AG09309 (cell line): ENCODE results near the gene MAPK8.

ENCODE experiments used
- DNase-seq: peaks from one replicate; pipeline ENCODE4 v3.0.0-alpha.2; 2010; ENCODE audit warnings: low read depth
- H3K4me3 ChIP-seq: 2 replicates; pipeline ENCODE4 v1.5.1; 2011; ENCODE audit warnings: mild to moderate bottlenecking, low read depth, low read length, moderate library complexity; ENCODE audit not compliant: control insufficient read depth
- CTCF ChIP-seq: IDR thresholded peaks from 2 replicates; pipeline ENCODE4 v1.5.1; 2011; ENCODE audit warnings: mild to moderate bottlenecking, low read depth, low read length, inconsistent platforms; ENCODE audit not compliant: insufficient read depth, control insufficient read depth; ENCODE audit errors: missing control alignments

The MAPK8 gene

GRCh38 chr10:48358162-48358561, 51.7 kb downstream of the MAPK8 start:
- no peak for TF ChIP-seq CTCF
- DNase-seq = no peak
- H3K4me3 ChIP-seq = no peak overlapping the region

- TF ChIP-seq CTCF = no peak
- DNase-seq = no peak
- H3K4me3 ChIP-seq = no peak overlapping the region
These were observed 52.4 kb downstream of the MAPK8 start for GRCh38 chr10:48358838-48359237.

DNA sequence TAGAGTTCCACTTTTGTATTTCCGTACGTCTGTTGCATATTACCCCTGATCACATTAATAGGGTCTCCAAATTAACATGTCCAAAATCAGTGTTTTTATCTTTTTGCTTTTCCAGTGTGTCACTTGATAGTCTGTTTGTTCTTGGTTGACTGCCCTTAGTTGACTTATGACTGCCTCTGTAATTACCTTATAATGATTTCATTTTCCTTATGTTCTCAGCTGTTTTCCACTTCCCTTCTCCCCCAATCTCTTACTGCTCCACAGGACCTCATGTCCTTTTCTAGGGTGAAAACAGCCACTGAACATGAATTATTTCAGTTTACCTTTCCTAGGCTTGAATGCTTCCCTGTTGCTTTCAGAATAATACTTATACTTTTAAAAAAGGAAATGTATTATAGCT, 54.7 kb downstream of the MAPK8 start:
- no peak for DNase-seq
- H3K4me3 ChIP-seq = no peak overlapping the region
- TF ChIP-seq CTCF = no peak

GRCh38 chr10:48363617-48364355, 57.3 kb downstream of the MAPK8 start:
- no peak overlapping the region for H3K4me3 ChIP-seq
- DNase-seq = peak; percentile 39
- peak; percentile 72 for TF ChIP-seq CTCF

- no peak overlapping the region for H3K4me3 ChIP-seq
These were observed 58.4 kb downstream of the MAPK8 start for GRCh38 chr10:48364659-48365405.

GRCh38 chr10:48365668-48366067, 59.2 kb downstream of the MAPK8 start:
- no peak overlapping the region for H3K4me3 ChIP-seq
- TF ChIP-seq CTCF = no peak
- no peak for DNase-seq

More at GRCh38 chr10:48364659-48365405, 58.4 kb downstream of the MAPK8 start:
- no peak for DNase-seq
- TF ChIP-seq CTCF = no peak

DNA sequence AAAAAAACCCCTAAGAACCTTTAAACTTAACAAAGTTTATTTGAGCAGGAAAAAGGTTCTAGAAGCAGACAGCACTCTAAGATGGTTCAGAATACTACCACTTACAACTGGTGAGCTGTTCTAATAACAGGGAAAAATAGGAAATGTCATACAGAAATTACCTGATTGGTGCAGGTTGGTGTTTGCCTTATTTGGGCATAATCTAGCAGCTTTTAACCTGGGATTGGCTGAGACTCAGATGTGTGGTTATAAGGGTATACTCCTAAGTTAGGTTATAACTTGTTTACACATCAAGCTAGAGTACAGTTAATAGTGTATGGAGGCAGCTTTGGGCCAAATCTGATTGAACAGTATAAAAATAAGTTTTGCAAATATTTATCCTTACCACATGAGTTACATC, 59.8 kb downstream of the MAPK8 start:
- no peak overlapping the region for H3K4me3 ChIP-seq
- no peak for TF ChIP-seq CTCF

More for the DNA sequence above, 59.8 kb downstream of the MAPK8 start:
- no peak for DNase-seq
